ENCODE data around the gene UNG. TPM values are rescaled to one million over a fixed set of nuclear protein-coding genes. Genes with fewer than 3 reads are reported as not detected.
A peak's percentile ranks its signal among the peaks of the same experiment; 100 is the strongest.
"Not testable (repeated sequence)": the region's sequence is repeated elsewhere in the genome, so short reads cannot be mapped to it uniquely, and the experiment has no call there.

UNG gene
- 10 to 100 TPM in 11 of 12 donors, not detected in 1; 24.5 to 40.1 (median 25.7) TPM for polyA plus RNA-seq (ENCODE audit: insufficient read length in 12 of 12)
- long read RNA-seq, donor 1, transcript UNG-201 (7 exons, 2,071 nt), result minor isoform, 9 of 48 reads
- long read RNA-seq, donor 1, transcript UNG-202 (6 exons, 2,130 nt), result major isoform, 12 of 48 reads
- long read RNA-seq, donor 1, partial matches to known transcripts, result 26 of 48 reads
- long read RNA-seq, donor 1, other reads (novel, unspliced or antisense), result 0 of 48 reads
- long read RNA-seq, donor 2, transcript UNG-202 (6 exons, 2,130 nt), result major isoform, 9 of 9 reads
- long read RNA-seq, donor 2, partial matches to known transcripts, result 0 of 9 reads
- long read RNA-seq, donor 2, other reads (novel, unspliced or antisense), result 0 of 9 reads
- long read RNA-seq, donor 3, partial matches to known transcripts, result 0 of 4 reads
- long read RNA-seq, donor 3, other reads (novel, unspliced or antisense), result 0 of 4 reads
- long read RNA-seq, donor 4, transcript UNG-202 (6 exons, 2,130 nt), result major isoform, 5 of 6 reads
- long read RNA-seq, donor 4, partial matches to known transcripts, result 0 of 6 reads
- long read RNA-seq, donor 4, other reads (novel, unspliced or antisense), result 0 of 6 reads
- long read RNA-seq, donor 5, result 0 reads
- long read RNA-seq, donor 6, transcript UNG-202 (6 exons, 2,130 nt), result major isoform, 6 of 6 reads
- long read RNA-seq, donor 6, partial matches to known transcripts, result 0 of 6 reads
- long read RNA-seq, donor 6, other reads (novel, unspliced or antisense), result 0 of 6 reads
- long read RNA-seq, donor 7, partial matches to known transcripts, result 0 of 1 reads
- long read RNA-seq, donor 7, other reads (novel, unspliced or antisense), result 0 of 1 reads
- long read RNA-seq, donor 8, transcript UNG-202 (6 exons, 2,130 nt), result major isoform, 11 of 11 reads
- long read RNA-seq, donor 8, partial matches to known transcripts, result 0 of 11 reads
- long read RNA-seq, donor 8, other reads (novel, unspliced or antisense), result 0 of 11 reads
- long read RNA-seq, donor 9, partial matches to known transcripts, result 0 of 4 reads
- long read RNA-seq, donor 9, other reads (novel, unspliced or antisense), result 0 of 4 reads
- long read RNA-seq, donor 10, partial matches to known transcripts, result 0 of 4 reads
- long read RNA-seq, donor 10, other reads (novel, unspliced or antisense), result 0 of 4 reads
- long read RNA-seq, donor 11, transcript UNG-202 (6 exons, 2,130 nt), result major isoform, 6 of 8 reads
- long read RNA-seq, donor 11, partial matches to known transcripts, result 0 of 8 reads
- long read RNA-seq, donor 11, other reads (novel, unspliced or antisense), result 0 of 8 reads

GRCh38 chr12:109097435-109098182, at the start of gene UNG:
Gene UNG, plus strand, starts transcription at chr12:109097597. Its CDS starts 83 bp downstream, at chr12:109097680.
- DNase-seq, result peak; percentile 98

DNA sequence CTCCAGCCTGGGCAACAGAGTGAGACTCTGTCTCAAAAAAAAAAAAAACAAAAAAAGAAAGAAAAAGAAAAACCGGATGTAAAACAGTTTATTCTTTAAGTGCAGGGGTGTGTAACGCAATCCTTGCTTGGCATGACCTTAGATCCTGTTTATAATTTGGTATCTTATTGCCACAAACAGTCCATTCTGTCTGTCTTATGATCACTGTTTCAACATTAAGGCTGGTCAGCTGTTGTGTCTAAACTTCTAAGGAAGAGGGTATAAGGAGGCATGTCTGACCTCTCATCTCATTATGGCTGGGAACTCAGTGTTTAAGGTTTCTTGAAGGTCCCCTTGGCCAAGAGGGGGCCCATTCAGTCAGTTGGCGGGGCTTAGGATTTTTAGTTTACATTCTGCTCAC, 48.7 kb upstream of the UNG start:
- not testable (repeated sequence) for DNase-seq

GRCh38 chr12:109049794-109050193, 47.6 kb upstream of the UNG start:
- not testable (repeated sequence) for DNase-seq

GRCh38 chr12:109052097-109052413, 45.3 kb upstream of the UNG start:
- DNase-seq, result no peak

- peak; percentile 91 for DNase-seq
These were observed 44.7 kb upstream of the UNG start, which contains the start of gene USP30 for GRCh38 chr12:109052414-109053323. Gene USP30, plus strand, starts transcription at chr12:109052576. Its CDS starts 103 bp downstream, at chr12:109052679.

- no peak for DNase-seq
These were observed 43.8 kb upstream of the UNG start for GRCh38 chr12:109053382-109054123.

GRCh38 chr12:109054124-109054513, 43.3 kb upstream of the UNG start:
- DNase-seq, result not testable (repeated sequence)

DNA sequence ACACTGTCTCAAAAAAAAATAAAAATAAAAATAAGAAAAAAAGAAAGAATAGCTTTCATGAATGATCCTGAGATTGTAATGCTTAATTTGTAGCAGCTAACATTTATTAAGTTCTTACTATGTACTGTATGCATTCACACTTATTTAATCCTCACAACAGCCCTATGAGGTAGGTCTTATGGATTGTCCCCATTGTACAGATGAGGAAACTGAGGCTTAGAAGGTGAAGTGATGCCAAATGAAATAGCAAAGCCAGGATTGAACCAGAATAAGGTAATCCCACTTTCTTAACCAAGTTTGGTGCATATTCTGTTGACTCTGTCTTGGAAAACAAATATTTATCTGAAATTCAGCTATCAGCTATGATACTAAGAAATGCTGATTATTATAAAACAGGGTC, 42.9 kb upstream of the UNG start:
- no peak for DNase-seq

GRCh38 chr12:109056891-109057290, 40.5 kb upstream of the UNG start:
- no peak for DNase-seq

GRCh38 chr12:109057376-109057775, 40.0 kb upstream of the UNG start:
- DNase-seq, result no peak

DNA sequence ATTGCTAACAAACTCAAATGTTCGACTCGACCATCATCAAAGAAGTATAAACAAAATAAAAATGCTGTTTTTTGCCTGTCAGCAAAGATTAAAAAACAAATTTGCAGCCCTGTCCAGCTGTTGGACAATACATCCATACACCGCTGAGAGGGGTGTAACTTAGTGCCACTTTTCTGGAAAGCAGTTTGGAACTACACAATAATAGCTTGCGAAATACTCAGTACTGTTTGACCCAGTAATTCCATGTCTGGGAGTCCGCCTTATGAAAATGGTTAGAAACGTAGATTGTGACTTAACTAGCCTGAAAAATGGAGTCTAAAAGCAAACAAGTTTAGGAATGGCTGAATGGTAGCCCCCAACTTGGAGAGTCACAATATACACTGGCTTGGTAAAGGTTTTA, 38.6 kb upstream of the UNG start:
- DNase-seq, result no peak

GRCh38 chr12:109064143-109064542, 33.3 kb upstream of the UNG start:
- no peak for DNase-seq

DNA sequence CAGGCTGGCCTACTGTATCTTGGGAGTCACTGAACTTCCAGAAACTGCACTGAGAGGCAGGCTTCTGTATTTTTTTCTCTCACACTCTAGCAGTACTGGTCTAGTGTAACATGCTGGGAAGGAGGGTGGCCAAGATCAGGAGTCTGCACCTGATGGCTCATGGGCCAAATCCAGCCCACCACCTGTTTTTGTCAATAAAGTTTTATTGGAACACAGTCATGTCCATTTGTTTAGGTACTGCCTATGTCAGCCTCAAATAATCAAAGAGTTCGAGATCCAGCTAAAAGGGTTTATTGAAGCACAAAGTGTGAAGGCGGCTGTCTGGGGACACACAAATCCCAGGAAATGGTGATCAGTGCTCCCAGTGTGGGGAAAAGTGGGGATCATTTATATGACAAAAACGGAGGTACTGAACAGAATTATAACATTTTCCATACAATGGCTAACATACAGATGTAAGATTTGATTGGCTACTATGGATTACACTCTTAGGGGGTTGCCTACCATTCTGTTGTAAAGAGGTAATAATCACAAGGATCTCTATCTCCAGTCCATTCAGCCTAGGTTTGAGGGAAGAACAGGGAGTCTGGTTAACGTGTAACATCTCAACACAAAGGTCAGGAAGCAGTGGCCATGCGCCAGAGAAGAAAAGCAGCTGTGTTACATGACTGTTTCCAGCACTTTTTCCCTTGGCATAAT, 32.1 kb upstream of the UNG start:
- no peak for DNase-seq

GRCh38 chr12:109065853-109066193, 31.6 kb upstream of the UNG start:
- no peak for DNase-seq

GRCh38 chr12:109069307-109070271, 27.8 kb upstream of the UNG start:
- no peak for DNase-seq

- no peak for DNase-seq
These were observed 22.5 kb upstream of the UNG start for GRCh38 chr12:109074866-109075265.

- no peak for DNase-seq
These were observed 14.6 kb upstream of the UNG start for GRCh38 chr12:109082751-109083150.

DNA sequence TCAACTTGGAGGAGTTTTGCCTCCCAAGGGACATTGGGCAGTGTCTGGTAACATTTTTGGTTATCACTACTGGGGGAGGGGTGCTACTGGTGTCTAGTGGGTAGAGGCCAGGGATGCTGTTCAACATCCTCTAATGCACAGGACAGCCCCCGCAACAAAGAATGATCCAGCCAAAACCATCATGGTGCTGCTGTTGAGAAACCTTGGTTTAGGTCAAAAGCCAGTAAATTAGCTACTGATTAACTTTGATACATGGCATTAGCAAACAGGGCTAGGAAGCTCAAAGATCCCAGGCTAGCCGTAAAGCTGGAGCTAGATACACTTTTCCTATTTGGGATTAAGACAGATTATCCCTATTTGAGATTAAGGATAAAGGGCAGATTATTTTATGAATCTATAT, 13.0 kb upstream of the UNG start:
- DNase-seq, result no peak
